Type B pancreatic cell (in vitro differentiated cells): ENCODE results near the gene CLEC17A. TPM values are rescaled to one million over a fixed set of nuclear protein-coding genes. Genes with fewer than 3 reads are reported as not detected.
"Not testable (repeated sequence)": the region's sequence is repeated elsewhere in the genome, so short reads cannot be mapped to it uniquely, and the experiment has no call there.

Source experiments
- DNase-seq: peaks from one replicate; pipeline ENCODE4 v3.0.0; 2021; ENCODE audit warnings: mixed read lengths; ENCODE audit not compliant: unreplicated experiment; ENCODE audit errors: extremely low spot score
- H3K27ac Mint-ChIP-seq: 2 replicates; pipeline ENCODE4 v1.8.0; 2021; ENCODE audit warnings: mild to moderate bottlenecking, mixed read lengths
- H3K27me3 Mint-ChIP-seq: 2 replicates; pipeline ENCODE4 v1.8.0; 2021; ENCODE audit warnings: mixed read lengths
- H3K36me3 Mint-ChIP-seq: 2 replicates; pipeline ENCODE4 v1.8.0; 2021; ENCODE audit warnings: mixed read lengths
- H3K4me1 Mint-ChIP-seq: one replicate; pipeline ENCODE4 v1.8.0; 2021; ENCODE audit warnings: mixed read lengths; ENCODE audit not compliant: unreplicated experiment
- H3K4me3 Mint-ChIP-seq: 2 replicates; pipeline ENCODE4 v1.8.0; 2021; ENCODE audit warnings: mild to moderate bottlenecking, mixed read lengths
- H3K9me3 Mint-ChIP-seq: 2 replicates; pipeline ENCODE4 v1.8.0; 2021; ENCODE audit warnings: mixed read lengths
- CTCF ChIP-seq: fragments of 200-600 bp; sonication (generic); conservative IDR thresholded peaks from 2 replicates; pipeline ENCODE4 v1.5.0; 2021; ENCODE audit warnings: antibody characterized with exemption, mild to moderate bottlenecking
- total RNA-seq: library from RNA; stranded (reverse); gene quantifications from 2 replicates; pipeline ENCODE4 v1.2.1, GENCODE V29; 2021; ENCODE audit warnings: low replicate concordance

The CLEC17A gene
- total RNA-seq, 1 donor from 2014 or later = not detected

GRCh38 chr19:14580623-14581237 is 2.2 kb upstream of the CLEC17A start:
- Mint-ChIP-seq H3K4me3 (no peak overlapping the region), H3K27me3 (no peaks in the 10 kb centered on the region), H3K4me1 (no peaks in the 10 kb centered on the region), H3K27ac (no peak overlapping the region), H3K9me3 (no peaks in the 10 kb centered on the region), H3K36me3 (no peaks in the 10 kb centered on the region)
- no peak for DNase-seq
- TF ChIP-seq CTCF = no peak

- not testable (repeated sequence) for H3K9me3 Mint-ChIP-seq, H3K27me3 Mint-ChIP-seq, DNase-seq, H3K4me3 Mint-ChIP-seq, H3K36me3 Mint-ChIP-seq, H3K4me1 Mint-ChIP-seq, H3K27ac Mint-ChIP-seq
These were observed 1.5 kb downstream of the CLEC17A start for GRCh38 chr19:14584372-14584771.

GRCh38 chr19:14585187-14585586 is 2.3 kb downstream of the CLEC17A start:
- not testable (repeated sequence) for H3K36me3 Mint-ChIP-seq, DNase-seq, H3K27me3 Mint-ChIP-seq, H3K4me1 Mint-ChIP-seq, H3K27ac Mint-ChIP-seq, H3K4me3 Mint-ChIP-seq, H3K9me3 Mint-ChIP-seq

GRCh38 chr19:14589433-14589832 is 6.5 kb downstream of the CLEC17A start:
- not testable (repeated sequence) for H3K9me3 Mint-ChIP-seq, H3K27ac Mint-ChIP-seq, H3K36me3 Mint-ChIP-seq, H3K27me3 Mint-ChIP-seq, H3K4me3 Mint-ChIP-seq, DNase-seq, H3K4me1 Mint-ChIP-seq

- no peak overlapping the region for H3K27ac Mint-ChIP-seq
- H3K36me3 Mint-ChIP-seq = no peaks in the 10 kb centered on the region
- H3K9me3 Mint-ChIP-seq = peaks cover 11% of the 10 kb centered on the region
- no peak for TF ChIP-seq CTCF
- no peak overlapping the region for H3K4me3 Mint-ChIP-seq
- H3K4me1 Mint-ChIP-seq = no peaks in the 10 kb centered on the region
- DNase-seq = no peak
- H3K27me3 Mint-ChIP-seq = no peaks in the 10 kb centered on the region
These were observed 12.7 kb downstream of the CLEC17A start for GRCh38 chr19:14595558-14595957.

- H3K27ac Mint-ChIP-seq = no peak overlapping the region
- TF ChIP-seq CTCF = no peak
- H3K9me3 Mint-ChIP-seq = peaks cover 11% of the 10 kb centered on the region
- no peaks in the 10 kb centered on the region for H3K27me3 Mint-ChIP-seq
- H3K4me3 Mint-ChIP-seq = no peak overlapping the region
- H3K36me3 Mint-ChIP-seq = no peaks in the 10 kb centered on the region
- H3K4me1 Mint-ChIP-seq = no peaks in the 10 kb centered on the region
- no peak for DNase-seq
These were observed 16.8 kb downstream of the CLEC17A start for GRCh38 chr19:14599548-14600147.

GRCh38 chr19:14603990-14604387 is 21.1 kb downstream of the CLEC17A start:
- no peak for TF ChIP-seq CTCF
- Mint-ChIP-seq H3K27me3 (no peaks in the 10 kb centered on the region), H3K9me3 (no peaks in the 10 kb centered on the region), H3K36me3 (no peaks in the 10 kb centered on the region), H3K4me1 (no peaks in the 10 kb centered on the region), H3K27ac (no peak overlapping the region), H3K4me3 (no peak overlapping the region)
- no peak for DNase-seq
